WTC11 (cell line): ENCODE results near the gene PIP4K2C. TPM values are rescaled to one million over a fixed set of nuclear protein-coding genes. Genes with fewer than 3 reads are reported as not detected.

ENCODE experiments used
- CREB1 ChIP-seq: sonication (generic); formaldehyde crosslinking; IDR thresholded peaks from 2 replicates; pipeline ENCODE4 v1.8.0; 2023; ENCODE audit warnings: mild to moderate bottlenecking, missing genetic modification reagents
- E2F5 ChIP-seq: sonication (generic); formaldehyde crosslinking; IDR thresholded peaks from 2 replicates; pipeline ENCODE4 v1.8.1; 2022; ENCODE audit warnings: mild to moderate bottlenecking, moderate library complexity, missing genetic modification reagents
- NFATC4 ChIP-seq: fragments of 250-450 bp; sonication (Bioruptor Pico); IDR thresholded peaks from 2 replicates; pipeline ENCODE4 v1.9.0; 2021; ENCODE audit warnings: mild to moderate bottlenecking
- NFYB ChIP-seq: sonication (generic); formaldehyde crosslinking; conservative IDR thresholded peaks from 2 replicates; pipeline ENCODE4 v1.8.0; 2022; ENCODE audit warnings: low read depth, missing genetic modification reagents
- OVOL2 ChIP-seq: fragments of 250-450 bp; sonication (Bioruptor Pico); IDR thresholded peaks from 2 replicates; pipeline ENCODE4 v1.9.0; 2021; ENCODE audit warnings: mild to moderate bottlenecking, borderline replicate concordance
- RELA ChIP-seq: sonication (generic); formaldehyde crosslinking; IDR thresholded peaks from 2 replicates; pipeline ENCODE4 v1.8.1; 2022; ENCODE audit warnings: missing genetic modification reagents, mild to moderate bottlenecking, borderline replicate concordance
- SMAD4 ChIP-seq: sonication (generic); formaldehyde crosslinking; IDR thresholded peaks from 2 replicates; pipeline ENCODE4 v1.8.0; 2022; ENCODE audit warnings: mild to moderate bottlenecking, missing genetic modification reagents
- STAT6 ChIP-seq: sonication (generic); formaldehyde crosslinking; conservative IDR thresholded peaks from 2 replicates; pipeline ENCODE4 v1.8.1; 2023; ENCODE audit warnings: mild to moderate bottlenecking, low read depth, missing genetic modification reagents, moderate library complexity
- TEAD4 ChIP-seq: sonication (generic); formaldehyde crosslinking; IDR thresholded peaks from 2 replicates; pipeline ENCODE4 v1.8.0; 2022; ENCODE audit warnings: mild to moderate bottlenecking, missing genetic modification reagents
- ZBTB21 ChIP-seq: sonication (generic); formaldehyde crosslinking; IDR thresholded peaks from 2 replicates; pipeline ENCODE4 v1.8.1; 2023; ENCODE audit warnings: mild to moderate bottlenecking, missing genetic modification reagents, borderline replicate concordance
- ZNF138 ChIP-seq: sonication (generic); formaldehyde crosslinking; conservative IDR thresholded peaks from 2 replicates; pipeline ENCODE4 v1.8.1; 2022; ENCODE audit warnings: mild to moderate bottlenecking, moderate library complexity, missing genetic modification reagents
- ZNF219 ChIP-seq: sonication (generic); formaldehyde crosslinking; IDR thresholded peaks from 2 replicates; pipeline ENCODE4 v1.8.0; 2023; ENCODE audit warnings: missing genetic modification reagents, mild to moderate bottlenecking, borderline replicate concordance
- ZNF396 ChIP-seq: fragments of 250-450 bp; sonication (Bioruptor Pico); IDR thresholded peaks from 2 replicates; pipeline ENCODE4 v1.8.0; 2021; ENCODE audit warnings: mild to moderate bottlenecking, moderate library complexity, borderline replicate concordance
- total RNA-seq: library from RNA; stranded (reverse); gene quantifications from 3 replicates; pipeline ENCODE4 v1.2.3, GENCODE V29; 2021
- TF ChIP-seq, protein P1 (sequence below): sonication (generic); formaldehyde crosslinking; IDR thresholded peaks from 2 replicates; pipeline ENCODE4 v1.8.0; 2023; ENCODE audit warnings: missing genetic modification reagents, mild to moderate bottlenecking, borderline replicate concordance
- TF ChIP-seq, protein P2 (sequence below): sonication (generic); formaldehyde crosslinking; IDR thresholded peaks from 2 replicates; pipeline ENCODE4 v1.8.1; 2023; ENCODE audit warnings: mild to moderate bottlenecking, missing genetic modification reagents, borderline replicate concordance
- TF ChIP-seq, protein P3 (sequence below): sonication (generic); formaldehyde crosslinking; IDR thresholded peaks from 2 replicates; pipeline ENCODE4 v1.8.0; 2022; ENCODE audit warnings: mild to moderate bottlenecking, missing genetic modification reagents
- TF ChIP-seq, protein P4 (sequence below): sonication (generic); formaldehyde crosslinking; IDR thresholded peaks from 2 replicates; pipeline ENCODE4 v1.8.1; 2022; ENCODE audit warnings: missing genetic modification reagents, borderline replicate concordance
- TF ChIP-seq, protein P5 (sequence below): sonication (generic); formaldehyde crosslinking; IDR thresholded peaks from 2 replicates; pipeline ENCODE4 v1.8.0; 2023; ENCODE audit warnings: mild to moderate bottlenecking, missing genetic modification reagents
- TF ChIP-seq, protein P6 (sequence below): sonication (generic); formaldehyde crosslinking; IDR thresholded peaks from 2 replicates; pipeline ENCODE4 v1.8.0; 2022; ENCODE audit warnings: mild to moderate bottlenecking, missing genetic modification reagents

Gene PIP4K2C
- total RNA-seq, 1 experiment from 2014 or later = 25.4 TPM

GRCh38 chr12:57590864-57591781 lies at the start of gene PIP4K2C (continued):
- TF ChIP-seq, protein P1, sequence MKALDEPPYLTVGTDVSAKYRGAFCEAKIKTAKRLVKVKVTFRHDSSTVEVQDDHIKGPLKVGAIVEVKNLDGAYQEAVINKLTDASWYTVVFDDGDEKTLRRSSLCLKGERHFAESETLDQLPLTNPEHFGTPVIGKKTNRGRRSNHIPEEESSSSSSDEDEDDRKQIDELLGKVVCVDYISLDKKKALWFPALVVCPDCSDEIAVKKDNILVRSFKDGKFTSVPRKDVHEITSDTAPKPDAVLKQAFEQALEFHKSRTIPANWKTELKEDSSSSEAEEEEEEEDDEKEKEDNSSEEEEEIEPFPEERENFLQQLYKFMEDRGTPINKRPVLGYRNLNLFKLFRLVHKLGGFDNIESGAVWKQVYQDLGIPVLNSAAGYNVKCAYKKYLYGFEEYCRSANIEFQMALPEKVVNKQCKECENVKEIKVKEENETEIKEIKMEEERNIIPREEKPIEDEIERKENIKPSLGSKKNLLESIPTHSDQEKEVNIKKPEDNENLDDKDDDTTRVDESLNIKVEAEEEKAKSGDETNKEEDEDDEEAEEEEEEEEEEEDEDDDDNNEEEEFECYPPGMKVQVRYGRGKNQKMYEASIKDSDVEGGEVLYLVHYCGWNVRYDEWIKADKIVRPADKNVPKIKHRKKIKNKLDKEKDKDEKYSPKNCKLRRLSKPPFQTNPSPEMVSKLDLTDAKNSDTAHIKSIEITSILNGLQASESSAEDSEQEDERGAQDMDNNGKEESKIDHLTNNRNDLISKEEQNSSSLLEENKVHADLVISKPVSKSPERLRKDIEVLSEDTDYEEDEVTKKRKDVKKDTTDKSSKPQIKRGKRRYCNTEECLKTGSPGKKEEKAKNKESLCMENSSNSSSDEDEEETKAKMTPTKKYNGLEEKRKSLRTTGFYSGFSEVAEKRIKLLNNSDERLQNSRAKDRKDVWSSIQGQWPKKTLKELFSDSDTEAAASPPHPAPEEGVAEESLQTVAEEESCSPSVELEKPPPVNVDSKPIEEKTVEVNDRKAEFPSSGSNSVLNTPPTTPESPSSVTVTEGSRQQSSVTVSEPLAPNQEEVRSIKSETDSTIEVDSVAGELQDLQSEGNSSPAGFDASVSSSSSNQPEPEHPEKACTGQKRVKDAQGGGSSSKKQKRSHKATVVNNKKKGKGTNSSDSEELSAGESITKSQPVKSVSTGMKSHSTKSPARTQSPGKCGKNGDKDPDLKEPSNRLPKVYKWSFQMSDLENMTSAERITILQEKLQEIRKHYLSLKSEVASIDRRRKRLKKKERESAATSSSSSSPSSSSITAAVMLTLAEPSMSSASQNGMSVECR (CRISPR knock-in tag) = peak; percentile 75; the same call in 1 of the 2 replicates
- TF ChIP-seq, protein P2, sequence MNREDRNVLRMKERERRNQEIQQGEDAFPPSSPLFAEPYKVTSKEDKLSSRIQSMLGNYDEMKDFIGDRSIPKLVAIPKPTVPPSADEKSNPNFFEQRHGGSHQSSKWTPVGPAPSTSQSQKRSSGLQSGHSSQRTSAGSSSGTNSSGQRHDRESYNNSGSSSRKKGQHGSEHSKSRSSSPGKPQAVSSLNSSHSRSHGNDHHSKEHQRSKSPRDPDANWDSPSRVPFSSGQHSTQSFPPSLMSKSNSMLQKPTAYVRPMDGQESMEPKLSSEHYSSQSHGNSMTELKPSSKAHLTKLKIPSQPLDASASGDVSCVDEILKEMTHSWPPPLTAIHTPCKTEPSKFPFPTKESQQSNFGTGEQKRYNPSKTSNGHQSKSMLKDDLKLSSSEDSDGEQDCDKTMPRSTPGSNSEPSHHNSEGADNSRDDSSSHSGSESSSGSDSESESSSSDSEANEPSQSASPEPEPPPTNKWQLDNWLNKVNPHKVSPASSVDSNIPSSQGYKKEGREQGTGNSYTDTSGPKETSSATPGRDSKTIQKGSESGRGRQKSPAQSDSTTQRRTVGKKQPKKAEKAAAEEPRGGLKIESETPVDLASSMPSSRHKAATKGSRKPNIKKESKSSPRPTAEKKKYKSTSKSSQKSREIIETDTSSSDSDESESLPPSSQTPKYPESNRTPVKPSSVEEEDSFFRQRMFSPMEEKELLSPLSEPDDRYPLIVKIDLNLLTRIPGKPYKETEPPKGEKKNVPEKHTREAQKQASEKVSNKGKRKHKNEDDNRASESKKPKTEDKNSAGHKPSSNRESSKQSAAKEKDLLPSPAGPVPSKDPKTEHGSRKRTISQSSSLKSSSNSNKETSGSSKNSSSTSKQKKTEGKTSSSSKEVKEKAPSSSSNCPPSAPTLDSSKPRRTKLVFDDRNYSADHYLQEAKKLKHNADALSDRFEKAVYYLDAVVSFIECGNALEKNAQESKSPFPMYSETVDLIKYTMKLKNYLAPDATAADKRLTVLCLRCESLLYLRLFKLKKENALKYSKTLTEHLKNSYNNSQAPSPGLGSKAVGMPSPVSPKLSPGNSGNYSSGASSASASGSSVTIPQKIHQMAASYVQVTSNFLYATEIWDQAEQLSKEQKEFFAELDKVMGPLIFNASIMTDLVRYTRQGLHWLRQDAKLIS = peak; percentile 57; the same call in 1 of the 2 replicates
- no peak for TF ChIP-seq ZNF396
- no peak for TF ChIP-seq SMAD4 (CRISPR knock-in tag)
- no peak for TF ChIP-seq STAT6 (CRISPR knock-in tag)
- TF ChIP-seq TEAD4 (CRISPR knock-in tag) = no peak
- TF ChIP-seq ZNF138 = no peak
- TF ChIP-seq, protein P3, sequence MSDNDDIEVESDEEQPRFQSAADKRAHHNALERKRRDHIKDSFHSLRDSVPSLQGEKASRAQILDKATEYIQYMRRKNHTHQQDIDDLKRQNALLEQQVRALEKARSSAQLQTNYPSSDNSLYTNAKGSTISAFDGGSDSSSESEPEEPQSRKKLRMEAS (CRISPR knock-in tag) = peak; percentile 96
- no peak for TF ChIP-seq OVOL2
- peak; percentile 97 for TF ChIP-seq E2F5 (CRISPR knock-in tag)
- TF ChIP-seq, protein P4, sequence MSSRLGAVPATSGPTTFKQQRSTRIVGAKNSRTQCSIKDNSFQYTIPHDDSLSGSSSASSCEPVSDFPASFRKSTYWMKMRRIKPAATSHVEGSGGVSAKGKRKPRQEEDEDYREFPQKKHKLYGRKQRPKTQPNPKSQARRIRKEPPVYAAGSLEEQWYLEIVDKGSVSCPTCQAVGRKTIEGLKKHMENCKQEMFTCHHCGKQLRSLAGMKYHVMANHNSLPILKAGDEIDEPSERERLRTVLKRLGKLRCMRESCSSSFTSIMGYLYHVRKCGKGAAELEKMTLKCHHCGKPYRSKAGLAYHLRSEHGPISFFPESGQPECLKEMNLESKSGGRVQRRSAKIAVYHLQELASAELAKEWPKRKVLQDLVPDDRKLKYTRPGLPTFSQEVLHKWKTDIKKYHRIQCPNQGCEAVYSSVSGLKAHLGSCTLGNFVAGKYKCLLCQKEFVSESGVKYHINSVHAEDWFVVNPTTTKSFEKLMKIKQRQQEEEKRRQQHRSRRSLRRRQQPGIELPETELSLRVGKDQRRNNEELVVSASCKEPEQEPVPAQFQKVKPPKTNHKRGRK (CRISPR knock-in tag) = no peak
- TF ChIP-seq, protein P5, sequence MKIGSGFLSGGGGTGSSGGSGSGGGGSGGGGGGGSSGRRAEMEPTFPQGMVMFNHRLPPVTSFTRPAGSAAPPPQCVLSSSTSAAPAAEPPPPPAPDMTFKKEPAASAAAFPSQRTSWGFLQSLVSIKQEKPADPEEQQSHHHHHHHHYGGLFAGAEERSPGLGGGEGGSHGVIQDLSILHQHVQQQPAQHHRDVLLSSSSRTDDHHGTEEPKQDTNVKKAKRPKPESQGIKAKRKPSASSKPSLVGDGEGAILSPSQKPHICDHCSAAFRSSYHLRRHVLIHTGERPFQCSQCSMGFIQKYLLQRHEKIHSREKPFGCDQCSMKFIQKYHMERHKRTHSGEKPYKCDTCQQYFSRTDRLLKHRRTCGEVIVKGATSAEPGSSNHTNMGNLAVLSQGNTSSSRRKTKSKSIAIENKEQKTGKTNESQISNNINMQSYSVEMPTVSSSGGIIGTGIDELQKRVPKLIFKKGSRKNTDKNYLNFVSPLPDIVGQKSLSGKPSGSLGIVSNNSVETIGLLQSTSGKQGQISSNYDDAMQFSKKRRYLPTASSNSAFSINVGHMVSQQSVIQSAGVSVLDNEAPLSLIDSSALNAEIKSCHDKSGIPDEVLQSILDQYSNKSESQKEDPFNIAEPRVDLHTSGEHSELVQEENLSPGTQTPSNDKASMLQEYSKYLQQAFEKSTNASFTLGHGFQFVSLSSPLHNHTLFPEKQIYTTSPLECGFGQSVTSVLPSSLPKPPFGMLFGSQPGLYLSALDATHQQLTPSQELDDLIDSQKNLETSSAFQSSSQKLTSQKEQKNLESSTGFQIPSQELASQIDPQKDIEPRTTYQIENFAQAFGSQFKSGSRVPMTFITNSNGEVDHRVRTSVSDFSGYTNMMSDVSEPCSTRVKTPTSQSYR = no peak
- no peak for TF ChIP-seq CREB1 (CRISPR knock-in tag)
- TF ChIP-seq RELA (CRISPR knock-in tag) = no peak
- no peak for TF ChIP-seq ZNF219 (CRISPR knock-in tag)
- no peak for TF ChIP-seq ZBTB21 (CRISPR knock-in tag)
- TF ChIP-seq, protein P6, sequence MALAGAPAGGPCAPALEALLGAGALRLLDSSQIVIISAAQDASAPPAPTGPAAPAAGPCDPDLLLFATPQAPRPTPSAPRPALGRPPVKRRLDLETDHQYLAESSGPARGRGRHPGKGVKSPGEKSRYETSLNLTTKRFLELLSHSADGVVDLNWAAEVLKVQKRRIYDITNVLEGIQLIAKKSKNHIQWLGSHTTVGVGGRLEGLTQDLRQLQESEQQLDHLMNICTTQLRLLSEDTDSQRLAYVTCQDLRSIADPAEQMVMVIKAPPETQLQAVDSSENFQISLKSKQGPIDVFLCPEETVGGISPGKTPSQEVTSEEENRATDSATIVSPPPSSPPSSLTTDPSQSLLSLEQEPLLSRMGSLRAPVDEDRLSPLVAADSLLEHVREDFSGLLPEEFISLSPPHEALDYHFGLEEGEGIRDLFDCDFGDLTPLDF (CRISPR knock-in tag) = peak; percentile 30; the same call in 1 of the 2 replicates
- TF ChIP-seq NFATC4 = no peak
- TF ChIP-seq NFYB (CRISPR knock-in tag) = no peak
